ENCODE results near the gene SLC9A9. TPM values are rescaled to one million over a fixed set of nuclear protein-coding genes. Genes with fewer than 3 reads are reported as not detected.
A peak's percentile ranks its signal among the peaks of the same experiment; 100 is the strongest.

SLC9A9 gene
- total and polyA plus RNA-seq, 9 of the 15 experiments (the other 6 are each of a cell fraction or from before 2014, with no cell fraction given) = 0.03 to 0.13 TPM; not detected in 7

- no peak for TF ChIP-seq KAT7 (CRISPR knock-in tag; IDR thresholded peaks at IDR 0.05; ENCODE audit: borderline replicate concordance)
- TF ChIP-seq SMAD4 (CRISPR knock-in tag; conservative IDR thresholded peaks at IDR 0.05) = 0 out of 2 replicates have a peak, but pooled peaks have one; percentile 33
- peak; percentile 44; the same call in 1 of the 2 replicates for TF ChIP-seq ARID3A (IDR thresholded peaks at IDR 0.05; ENCODE audit: borderline replicate concordance, low read depth, low read length)
- TF ChIP-seq, protein P1, sequence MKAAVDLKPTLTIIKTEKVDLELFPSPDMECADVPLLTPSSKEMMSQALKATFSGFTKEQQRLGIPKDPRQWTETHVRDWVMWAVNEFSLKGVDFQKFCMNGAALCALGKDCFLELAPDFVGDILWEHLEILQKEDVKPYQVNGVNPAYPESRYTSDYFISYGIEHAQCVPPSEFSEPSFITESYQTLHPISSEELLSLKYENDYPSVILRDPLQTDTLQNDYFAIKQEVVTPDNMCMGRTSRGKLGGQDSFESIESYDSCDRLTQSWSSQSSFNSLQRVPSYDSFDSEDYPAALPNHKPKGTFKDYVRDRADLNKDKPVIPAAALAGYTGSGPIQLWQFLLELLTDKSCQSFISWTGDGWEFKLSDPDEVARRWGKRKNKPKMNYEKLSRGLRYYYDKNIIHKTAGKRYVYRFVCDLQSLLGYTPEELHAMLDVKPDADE (conservative IDR thresholded peaks at IDR 0.05; ENCODE audit: control insufficient read depth, low read depth, low read length) = no peak
- no peak for TF ChIP-seq ZNF165 (CRISPR knock-in tag; IDR thresholded peaks at IDR 0.05; ENCODE audit: borderline replicate concordance)
- no peak for TF ChIP-seq NFRKB (IDR thresholded peaks at IDR 0.05; ENCODE audit: low read depth)
- TF ChIP-seq, protein P2, sequence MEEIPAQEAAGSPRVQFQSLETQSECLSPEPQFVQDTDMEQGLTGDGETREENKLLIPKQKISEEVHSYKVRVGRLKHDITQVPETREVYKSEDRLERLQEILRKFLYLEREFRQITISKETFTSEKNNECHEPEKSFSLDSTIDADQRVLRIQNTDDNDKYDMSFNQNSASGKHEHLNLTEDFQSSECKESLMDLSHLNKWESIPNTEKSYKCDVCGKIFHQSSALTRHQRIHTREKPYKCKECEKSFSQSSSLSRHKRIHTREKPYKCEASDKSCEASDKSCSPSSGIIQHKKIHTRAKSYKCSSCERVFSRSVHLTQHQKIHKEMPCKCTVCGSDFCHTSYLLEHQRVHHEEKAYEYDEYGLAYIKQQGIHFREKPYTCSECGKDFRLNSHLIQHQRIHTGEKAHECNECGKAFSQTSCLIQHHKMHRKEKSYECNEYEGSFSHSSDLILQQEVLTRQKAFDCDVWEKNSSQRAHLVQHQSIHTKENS (CRISPR knock-in tag; IDR thresholded peaks at IDR 0.05) = no peak
- no peak for TF ChIP-seq PHB (CRISPR knock-in tag; IDR thresholded peaks at IDR 0.05)
- peak; percentile 77 for TF ChIP-seq MTA2 (IDR thresholded peaks at IDR 0.05; ENCODE audit: low read depth)
- TF ChIP-seq CBFA2T3 (IDR thresholded peaks at IDR 0.05) = peak; percentile 92
- no peak for TF ChIP-seq EGR1 (conservative IDR thresholded peaks at IDR 0.05)
- no peak for TF ChIP-seq POLR2B (IDR thresholded peaks at IDR 0.05; ENCODE audit: low read depth, partially characterized antibody)
- TF ChIP-seq GATA2 (CRISPR knock-in tag; IDR thresholded peaks at IDR 0.05) = peak; percentile 56; the same call in 1 of the 2 replicates
- peak; percentile 85 for TF ChIP-seq CBFA2T2 (conservative IDR thresholded peaks at IDR 0.05)
- no peak for TF ChIP-seq ETS2 (tag; IDR thresholded peaks at IDR 0.05; ENCODE audit: borderline replicate concordance, poor library complexity, severe bottlenecking)
- no peak for TF ChIP-seq NFE2 (IDR thresholded peaks at IDR 0.05; ENCODE audit: low read depth)
- TF ChIP-seq NCOA2 (IDR thresholded peaks at IDR 0.05; ENCODE audit: partially characterized antibody in 2 of 2) = no peak
- peak; percentile 67 for TF ChIP-seq SOX6 (IDR thresholded peaks at IDR 0.05)
- TF ChIP-seq ZNF436 (CRISPR knock-in tag; IDR thresholded peaks at IDR 0.05) = no peak
- no peak for TF ChIP-seq RAD51 (IDR thresholded peaks at IDR 0.05; ENCODE audit: borderline replicate concordance, low read depth)
- no peak for TF ChIP-seq OTX1 (CRISPR knock-in tag; IDR thresholded peaks at IDR 0.05)
- peak; percentile 62; the same call in 1 of the 2 replicates for TF ChIP-seq PML (IDR thresholded peaks at IDR 0.05; ENCODE audit: low read length)
- TF ChIP-seq NR2F6 (CRISPR knock-in tag; IDR thresholded peaks at IDR 0.05) = no peak
- 0 out of 4 replicates have a peak, but pooled peaks of 1 of the 2 experiments have one; percentile 36 for TF ChIP-seq MNT (conservative IDR thresholded peaks at IDR 0.05)
- TF ChIP-seq TGIF2 (CRISPR knock-in tag; IDR thresholded peaks at IDR 0.05) = no peak
- peak in 1 of 2 experiments; percentile 39; a peak in 1 of 3 replicates for TF ChIP-seq CBX3 (IDR thresholded peaks at IDR 0.05; ENCODE audit: borderline replicate concordance in 1 of 2, low read length in 2 of 2)
Measured at GRCh38 chr3:143590660-143591059, 257.6 kb downstream of the SLC9A9 start (continued).
